Right lobe of liver (tissue), 4 donors: ENCODE data around the gene RASGRP4.

ENCODE experiments used
- POLR2A ChIP-seq: fragments of 450-650 bp; IDR thresholded peaks from one replicate; pipeline ENCODE4 v1.6.1; 2017; ENCODE audit warnings: antibody characterized with exemption, mild to moderate bottlenecking
- TF ChIP-seq, protein P1 (sequence below), 4 donors: fragments of 200-600 bp in 3 of 4; fragments of 450-650 bp in 1 of 4; IDR thresholded peaks; one replicate each; pipeline versions ENCODE4 v1.5.1 to v1.8.0; 2016 to 2022; ENCODE audit warnings: antibody characterized with exemption in 4 of 4, mild to moderate bottlenecking in 2 of 4
- donor health status: DM: no; HTN: no; CAD: no.
- donor health status: DM: no; HTN: no; CAD: no.
- donor health status: DM: no; HTN: yes; CAD: no.

DNA sequence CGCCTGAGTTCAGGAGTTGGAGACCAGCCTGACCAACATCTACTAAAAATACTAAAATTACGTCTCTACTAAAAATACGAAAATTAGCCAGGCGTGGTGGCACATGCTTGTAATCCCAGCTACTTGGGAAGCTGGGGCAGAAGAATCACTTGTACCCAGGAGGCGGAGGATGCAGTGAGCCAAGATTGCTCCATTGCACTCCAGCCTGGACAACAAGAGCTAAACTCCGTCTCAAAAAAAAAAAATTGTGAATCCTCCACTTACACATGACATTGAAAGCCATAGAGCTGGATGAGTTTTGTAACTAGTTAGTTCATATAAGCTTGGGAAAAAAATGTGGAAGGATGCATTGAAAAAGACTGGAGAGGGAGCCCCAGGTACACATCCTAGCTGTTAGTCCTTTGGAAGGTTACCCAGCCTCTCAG, 52.1 kb downstream of the RASGRP4 start:
- TF ChIP-seq, protein P1, sequence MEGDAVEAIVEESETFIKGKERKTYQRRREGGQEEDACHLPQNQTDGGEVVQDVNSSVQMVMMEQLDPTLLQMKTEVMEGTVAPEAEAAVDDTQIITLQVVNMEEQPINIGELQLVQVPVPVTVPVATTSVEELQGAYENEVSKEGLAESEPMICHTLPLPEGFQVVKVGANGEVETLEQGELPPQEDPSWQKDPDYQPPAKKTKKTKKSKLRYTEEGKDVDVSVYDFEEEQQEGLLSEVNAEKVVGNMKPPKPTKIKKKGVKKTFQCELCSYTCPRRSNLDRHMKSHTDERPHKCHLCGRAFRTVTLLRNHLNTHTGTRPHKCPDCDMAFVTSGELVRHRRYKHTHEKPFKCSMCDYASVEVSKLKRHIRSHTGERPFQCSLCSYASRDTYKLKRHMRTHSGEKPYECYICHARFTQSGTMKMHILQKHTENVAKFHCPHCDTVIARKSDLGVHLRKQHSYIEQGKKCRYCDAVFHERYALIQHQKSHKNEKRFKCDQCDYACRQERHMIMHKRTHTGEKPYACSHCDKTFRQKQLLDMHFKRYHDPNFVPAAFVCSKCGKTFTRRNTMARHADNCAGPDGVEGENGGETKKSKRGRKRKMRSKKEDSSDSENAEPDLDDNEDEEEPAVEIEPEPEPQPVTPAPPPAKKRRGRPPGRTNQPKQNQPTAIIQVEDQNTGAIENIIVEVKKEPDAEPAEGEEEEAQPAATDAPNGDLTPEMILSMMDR (IDR thresholded peaks at IDR 0.05) = no peak
- no peak for TF ChIP-seq POLR2A
